Muscle of leg (tissue), 11 donors: ENCODE results near the gene TRIM29. TPM values are rescaled to one million over a fixed set of nuclear protein-coding genes. Genes with fewer than 3 reads are reported as not detected.

Experiments used
- DNase-seq: peaks from one replicate; pipeline ENCODE4 v3.0.0; 2013
- H3K27ac ChIP-seq: one replicate; pipeline ENCODE4 v1.5.1; 2013; ENCODE audit warnings: mild to moderate bottlenecking, low read length, control low read depth
- H3K27me3 ChIP-seq: one replicate; pipeline ENCODE4 v1.6.1; 2013; ENCODE audit warnings: low read length; ENCODE audit not compliant: control insufficient read depth, insufficient read depth
- H3K36me3 ChIP-seq: one replicate; pipeline ENCODE4 v1.6.1; 2013; ENCODE audit warnings: low read length; ENCODE audit not compliant: control insufficient read depth, insufficient read depth
- H3K4me1 ChIP-seq: one replicate; pipeline ENCODE4 v1.6.1; 2013; ENCODE audit warnings: low read length; ENCODE audit not compliant: control insufficient read depth, insufficient read depth
- H3K4me3 ChIP-seq: one replicate; pipeline ENCODE4 v1.5.1; 2013; ENCODE audit warnings: low read length, control low read depth
- H3K9me3 ChIP-seq: replicated peaks from 2 replicates; pipeline ENCODE4 v1.6.1; 2013; ENCODE audit warnings: low read depth, low read length; ENCODE audit not compliant: control insufficient read depth
- WGBS: methylation state at CpG from one replicate; pipeline ENCODE4 v1.1.5; 2013; ENCODE audit warnings: missing lambda C conversion rate; ENCODE audit not compliant: insufficient coverage; 5-methylcytosine and 5-hydroxymethylcytosine counted together
- polyA plus RNA-seq, 8 donors: library from polyadenylated mRNA; unstranded; fragments of 120-200 nt; gene quantifications; one replicate each; pipeline versions ENCODE4 v1.2.1 to v1.2.3, GENCODE V29; 2013; ENCODE audit warnings: inconsistent platforms in 1 of 8, low replicate concordance in 1 of 8; ENCODE audit not compliant: insufficient read length in 8 of 8, insufficient read depth in 1 of 8
- total RNA-seq: library from RNA; stranded (reverse); fragments of 120-200 nt; gene quantifications from one replicate; pipeline ENCODE4 v1.2.4, GENCODE V29; 2013

Gene TRIM29
- total and polyA plus RNA-seq, 9 donors, result 0.30 to 44.3 (median 0.52) TPM

- 63% methylated on average over 6 of the region's 10 CpGs for WGBS
- H3K27me3 ChIP-seq, result peaks cover 6% of the 10 kb centered on the region
- H3K9me3 ChIP-seq, result no peaks in the 10 kb centered on the region
- H3K27ac ChIP-seq, result no peak overlapping the region
- H3K36me3 ChIP-seq, result no peaks in the 10 kb centered on the region
- H3K4me1 ChIP-seq, result peaks cover 13% of the 10 kb centered on the region
- no peak for DNase-seq
- H3K4me3 ChIP-seq, result no peak overlapping the region
Measured at GRCh38 chr11:120097721-120098385, 40.1 kb downstream of the TRIM29 start.

GRCh38 chr11:120096369-120097191 lies 41.3 kb downstream of the TRIM29 start:
- 52% methylated on average over 8 of the region's 15 CpGs for WGBS

GRCh38 chr11:120095516-120095915 lies 42.4 kb downstream of the TRIM29 start:
- Histone ChIP-seq H3K27me3 (peaks cover 6% of the 10 kb centered on the region), H3K4me1 (peaks cover 13% of the 10 kb centered on the region), H3K9me3 (no peaks in the 10 kb centered on the region), H3K4me3 (no peak overlapping the region), H3K36me3 (no peaks in the 10 kb centered on the region), H3K27ac (no peak overlapping the region)
- no peak for DNase-seq
- 90% methylated on average over 3 of the region's 3 CpGs for WGBS

More at GRCh38 chr11:120096369-120097191, 41.3 kb downstream of the TRIM29 start:
- no peak for DNase-seq
- Histone ChIP-seq H3K27me3 (peaks cover 6% of the 10 kb centered on the region), H3K27ac (no peak overlapping the region), H3K9me3 (no peaks in the 10 kb centered on the region), H3K4me3 (no peak overlapping the region), H3K4me1 (peaks cover 13% of the 10 kb centered on the region), H3K36me3 (no peaks in the 10 kb centered on the region)

DNA sequence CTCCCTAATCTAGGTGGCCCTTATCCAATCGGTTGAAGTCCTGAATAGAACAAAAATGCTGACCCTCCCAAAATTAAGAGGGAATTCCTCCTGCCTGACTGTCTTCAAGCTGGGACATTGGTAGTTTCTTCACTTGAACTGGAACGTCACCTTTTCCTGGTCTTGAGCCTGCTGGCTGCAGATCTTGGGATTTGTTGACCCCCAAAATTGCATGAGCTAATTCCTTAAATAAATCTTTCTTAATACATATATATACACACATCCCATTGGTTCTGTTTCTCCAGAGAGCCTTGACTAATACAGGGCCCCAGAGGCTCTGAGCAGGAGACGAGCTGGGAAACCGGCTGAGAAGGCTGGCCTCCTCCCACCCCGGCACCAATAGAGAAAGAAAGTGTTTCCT lies 46.2 kb downstream of the TRIM29 start:
- no peaks in the 10 kb centered on the region for H3K27me3 ChIP-seq
- no peak for DNase-seq
- no peaks in the 10 kb centered on the region for H3K36me3 ChIP-seq
- WGBS, result 41% methylated on average over 3 of the region's 5 CpGs
- no peaks in the 10 kb centered on the region for H3K9me3 ChIP-seq
- H3K4me3 ChIP-seq, result no peak overlapping the region
- no peak overlapping the region for H3K27ac ChIP-seq
- peaks cover 5% of the 10 kb centered on the region for H3K4me1 ChIP-seq

GRCh38 chr11:120091121-120091520 lies 46.8 kb downstream of the TRIM29 start:
- no peak for DNase-seq
- WGBS, result no CpG with 5 or more reads among the region's 1 CpG
- Histone ChIP-seq H3K27ac (no peak overlapping the region), H3K9me3 (no peaks in the 10 kb centered on the region), H3K36me3 (no peaks in the 10 kb centered on the region), H3K4me3 (no peak overlapping the region), H3K27me3 (no peaks in the 10 kb centered on the region), H3K4me1 (no peaks in the 10 kb centered on the region)

- no peak overlapping the region for H3K27ac ChIP-seq
- H3K4me3 ChIP-seq, result no peak overlapping the region
- WGBS, result 100% methylated on average over 2 of the region's 3 CpGs
- DNase-seq, result no peak
- H3K4me1 ChIP-seq, result no peaks in the 10 kb centered on the region
- no peaks in the 10 kb centered on the region for H3K36me3 ChIP-seq
- no peaks in the 10 kb centered on the region for H3K9me3 ChIP-seq
- H3K27me3 ChIP-seq, result no peaks in the 10 kb centered on the region
Measured at GRCh38 chr11:120090411-120090810, 47.5 kb downstream of the TRIM29 start.

- Histone ChIP-seq H3K4me3 (no peak overlapping the region), H3K36me3 (no peaks in the 10 kb centered on the region), H3K9me3 (no peaks in the 10 kb centered on the region), H3K4me1 (no peaks in the 10 kb centered on the region), H3K27me3 (no peaks in the 10 kb centered on the region), H3K27ac (no peak overlapping the region)
- peak; percentile 43 for DNase-seq
- WGBS, result 71% methylated on average over 2 of the region's 6 CpGs
Measured at GRCh38 chr11:120089036-120090001, 48.6 kb downstream of the TRIM29 start.

DNA sequence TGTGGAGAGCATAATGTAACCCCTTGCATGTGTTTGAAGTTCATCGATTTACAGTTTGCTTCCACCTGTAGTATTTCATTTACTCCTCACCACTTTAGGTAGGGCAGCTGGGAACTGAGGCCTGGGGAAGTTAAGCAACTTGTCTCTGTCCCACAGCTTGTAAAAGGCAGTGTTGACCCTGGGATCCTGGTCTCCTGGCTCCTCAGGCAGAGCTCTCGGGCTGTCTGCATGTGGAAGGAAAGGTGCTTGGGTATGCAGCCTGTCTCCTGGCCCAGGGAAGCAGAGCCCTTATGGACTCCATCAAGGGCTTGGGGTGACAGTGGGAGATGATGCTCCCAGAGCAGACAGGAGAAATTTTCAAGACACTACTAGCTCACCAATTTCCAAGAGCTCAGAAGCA lies 49.9 kb downstream of the TRIM29 start:
- no peaks in the 10 kb centered on the region for H3K4me1 ChIP-seq
- no peaks in the 10 kb centered on the region for H3K9me3 ChIP-seq
- no peaks in the 10 kb centered on the region for H3K27me3 ChIP-seq
- H3K27ac ChIP-seq, result no peak overlapping the region
- no CpG with 5 or more reads among the region's 2 CpGs for WGBS
- H3K36me3 ChIP-seq, result no peaks in the 10 kb centered on the region
- H3K4me3 ChIP-seq, result no peak overlapping the region
- DNase-seq, result no peak

DNA sequence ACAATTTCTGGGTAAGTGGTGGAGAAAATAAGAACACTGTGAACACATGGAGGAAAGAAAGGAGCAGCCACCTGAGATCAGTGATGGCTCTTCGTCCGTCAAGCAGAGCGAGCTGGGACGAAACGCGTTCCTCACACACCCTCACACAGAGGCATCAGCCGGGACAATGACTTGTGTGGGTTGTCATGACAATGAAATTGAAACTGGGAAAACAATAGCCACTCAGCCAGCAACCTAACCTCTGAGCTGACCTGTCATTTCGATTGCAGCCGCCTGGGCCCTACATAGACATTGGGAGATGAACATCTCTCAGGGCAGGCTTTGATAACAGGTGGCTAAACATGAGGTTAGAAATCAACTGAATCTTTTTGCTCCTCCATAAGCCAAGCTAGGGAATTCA lies 51.3 kb downstream of the TRIM29 start:
- Histone ChIP-seq H3K27me3 (no peaks in the 10 kb centered on the region), H3K36me3 (no peaks in the 10 kb centered on the region), H3K4me1 (no peaks in the 10 kb centered on the region), H3K27ac (no peak overlapping the region), H3K9me3 (no peaks in the 10 kb centered on the region), H3K4me3 (no peak overlapping the region)
- no peak for DNase-seq
- WGBS, result no CpG with 5 or more reads among the region's 9 CpGs
